NOMO-1 treated with DMSO at 0.1 percent for 48 hours (cell line): ENCODE results near the gene RGS7.

ENCODE experiments used
- DNase-seq: peaks from one replicate; lab custom pipeline; 2025; ENCODE audit not compliant: unreplicated experiment; lab: John Stamatoyannopoulos, UW

Gene RGS7

DNA sequence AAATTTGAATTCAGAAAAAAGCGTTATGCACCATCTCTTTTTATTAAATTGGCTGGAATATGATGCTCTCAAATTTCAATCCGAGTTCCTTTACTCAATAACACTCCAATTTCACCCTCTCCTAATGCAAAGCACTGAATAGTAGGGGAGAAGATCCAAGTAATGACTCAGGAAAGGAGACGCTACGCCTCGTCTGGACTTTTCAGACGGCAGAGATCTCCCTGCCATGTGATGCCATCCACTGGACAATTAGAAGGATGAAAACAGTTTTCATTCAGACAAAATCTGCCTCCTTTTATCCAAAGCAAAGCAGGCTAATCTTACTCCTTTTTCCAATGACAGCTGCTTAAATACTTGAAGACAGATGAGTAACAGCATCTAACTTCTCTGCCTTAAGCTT lies 502.6 kb downstream of the RGS7 start:
- no peak for DNase-seq

DNA sequence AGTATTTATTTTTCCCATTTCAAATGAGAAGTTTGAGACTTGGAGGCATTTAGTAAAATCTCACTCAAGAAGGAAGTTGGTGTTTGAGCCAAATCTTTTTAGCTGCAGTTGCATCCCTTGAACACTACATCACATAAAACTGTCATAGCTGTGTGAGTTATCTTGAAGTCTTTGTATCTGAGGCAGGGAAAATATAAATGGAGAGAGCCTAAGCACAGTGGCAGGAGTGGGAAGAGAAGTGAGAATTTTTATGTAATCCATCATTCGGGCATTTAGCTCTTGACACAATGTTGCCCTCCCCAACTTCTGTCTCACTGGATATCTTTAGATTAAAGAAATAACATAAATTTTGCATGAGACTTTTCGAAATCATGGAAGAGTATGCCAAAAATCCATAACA lies 509.7 kb downstream of the RGS7 start:
- DNase-seq, result no peak

DNA sequence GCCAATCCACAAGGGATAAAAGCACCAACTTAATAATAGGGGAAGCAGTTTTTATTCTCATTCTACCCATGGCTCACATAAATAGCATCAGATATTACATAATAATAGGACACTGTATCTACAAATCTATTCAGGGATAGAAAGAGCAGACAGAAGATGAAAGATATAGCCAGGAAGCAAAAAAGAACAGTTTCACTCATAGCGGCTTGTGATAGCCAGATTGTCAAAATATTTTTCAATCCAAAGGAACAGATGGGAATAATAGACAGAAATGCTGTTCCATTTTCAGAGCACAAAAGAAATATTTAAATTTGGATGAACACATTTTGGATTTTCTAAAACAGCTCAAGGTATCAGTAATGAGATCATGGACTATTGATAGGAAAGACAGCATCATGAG lies 512.5 kb downstream of the RGS7 start:
- no peak for DNase-seq

GRCh38 chr1:240843798-240844197 lies 513.2 kb downstream of the RGS7 start:
- DNase-seq, result no peak

- no peak for DNase-seq
These were observed 520.7 kb downstream of the RGS7 start for GRCh38 chr1:240836271-240836670.

DNA sequence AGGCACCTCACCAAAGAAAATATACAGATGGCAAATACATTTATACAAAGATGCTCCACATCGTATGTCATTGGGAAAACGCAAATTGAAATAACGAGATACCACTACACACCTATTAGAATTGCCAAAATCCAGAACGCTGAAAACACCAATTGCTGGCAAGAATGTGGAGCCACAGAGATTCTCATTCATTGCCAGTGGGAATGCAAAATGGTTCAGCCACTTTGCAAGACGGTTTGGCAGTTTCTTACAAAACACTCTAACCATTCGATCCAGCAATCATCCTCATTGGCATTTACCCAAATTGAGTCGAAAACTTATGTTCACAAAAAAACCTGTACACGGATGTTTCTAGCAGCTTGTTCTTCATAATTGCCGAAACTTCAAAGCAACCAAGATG lies 521.7 kb downstream of the RGS7 start:
- DNase-seq, result no peak

DNA sequence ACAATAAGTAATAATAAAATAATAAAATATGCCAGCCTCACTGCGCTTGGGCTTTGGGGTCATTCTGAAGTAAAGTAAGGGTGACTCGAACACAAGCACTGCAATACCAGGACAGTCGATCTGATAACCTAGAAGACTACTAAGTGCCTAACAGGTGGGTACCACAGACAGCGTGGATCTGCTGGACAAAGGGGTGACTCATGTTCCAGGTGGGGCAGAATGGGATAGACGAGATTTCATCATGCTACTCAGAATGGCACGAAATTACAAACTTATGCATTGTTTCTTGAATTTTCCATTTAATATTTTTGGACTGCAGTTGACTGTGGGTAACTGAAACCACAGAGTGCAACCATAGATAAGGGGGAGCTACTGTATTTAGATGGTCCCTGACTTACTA lies 523.9 kb downstream of the RGS7 start:
- no peak for DNase-seq

DNA sequence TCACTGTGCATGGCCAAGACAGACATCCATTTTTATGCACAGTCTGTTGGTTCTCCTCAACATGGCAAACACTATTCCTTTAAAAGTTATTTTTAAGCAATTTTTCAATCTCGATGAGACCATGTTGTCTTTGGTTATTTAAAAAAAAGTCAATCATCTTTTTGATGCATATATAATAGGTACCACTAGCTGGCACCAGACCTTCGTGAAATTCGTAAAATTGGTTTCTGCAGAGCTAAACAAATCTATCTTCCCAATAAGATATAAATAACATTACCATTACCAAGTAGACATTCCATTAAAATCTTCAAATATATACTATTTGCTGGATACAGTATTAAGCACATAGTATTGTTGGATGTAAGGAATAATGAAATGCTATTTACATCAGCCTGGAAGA lies 525.1 kb downstream of the RGS7 start:
- no peak for DNase-seq

GRCh38 chr1:240831191-240831631 lies 525.8 kb downstream of the RGS7 start:
- DNase-seq, result no peak

- no peak for DNase-seq
These were observed 527.5 kb downstream of the RGS7 start for GRCh38 chr1:240829487-240829886.

DNA sequence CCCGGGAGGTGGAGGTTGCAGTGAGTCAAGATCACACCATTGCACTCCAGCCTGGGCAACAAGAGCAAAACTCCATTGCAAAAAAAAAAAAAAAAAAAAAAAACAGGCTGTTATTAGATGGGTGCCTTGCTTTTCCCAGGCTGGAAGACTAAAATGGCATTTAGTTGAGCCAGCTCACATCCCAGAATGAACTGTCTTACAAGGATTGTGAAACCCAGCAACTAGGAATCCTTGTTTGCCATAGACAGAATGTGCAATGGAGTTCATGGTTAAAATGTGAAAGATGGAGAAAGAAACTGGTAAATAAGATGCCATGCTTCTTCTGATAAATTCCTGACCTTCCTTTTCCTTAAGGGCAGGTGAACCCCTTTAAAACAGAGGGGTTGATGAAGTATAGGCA lies 529.2 kb downstream of the RGS7 start:
- no peak for DNase-seq

DNA sequence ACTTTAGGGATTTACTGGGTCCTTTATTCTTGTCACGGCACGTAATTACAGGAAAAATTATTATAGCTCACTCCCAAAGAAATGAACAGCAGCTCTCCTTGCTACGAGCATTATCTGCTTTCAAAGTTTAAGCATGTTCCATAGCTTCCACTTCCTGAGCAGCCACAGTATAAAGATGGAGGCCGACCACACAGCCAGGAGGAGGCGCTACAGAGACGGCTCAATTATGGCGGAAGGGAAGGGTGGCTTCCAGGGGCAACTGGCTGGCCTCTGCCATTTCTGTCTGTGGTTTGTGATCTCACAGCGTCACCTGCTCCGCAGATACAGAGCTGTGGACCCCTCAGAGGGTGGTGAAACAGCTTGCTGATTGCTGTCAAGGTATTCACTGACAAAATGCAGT lies 532.8 kb downstream of the RGS7 start:
- DNase-seq, result no peak

DNA sequence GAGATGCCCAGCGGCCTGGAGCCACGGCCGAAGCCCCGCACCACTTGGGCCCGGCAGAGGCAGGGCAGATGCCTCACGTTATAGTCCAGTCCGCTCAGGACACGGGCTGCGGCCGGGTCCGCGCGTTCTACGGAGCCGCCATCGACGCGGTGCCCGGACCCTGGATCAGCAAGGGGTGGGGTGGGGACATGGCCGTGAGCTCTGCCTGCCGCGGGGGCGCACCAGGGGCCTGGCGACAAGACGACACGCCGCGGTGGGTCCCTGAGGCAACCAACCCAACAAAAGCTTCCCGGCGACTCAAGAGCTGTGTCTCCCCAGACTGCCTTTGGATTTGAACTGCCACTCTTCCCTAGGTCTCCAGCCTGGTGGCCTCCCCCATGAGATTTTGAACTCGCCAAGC lies 533.6 kb downstream of the RGS7 start:
- DNase-seq, result no peak

DNA sequence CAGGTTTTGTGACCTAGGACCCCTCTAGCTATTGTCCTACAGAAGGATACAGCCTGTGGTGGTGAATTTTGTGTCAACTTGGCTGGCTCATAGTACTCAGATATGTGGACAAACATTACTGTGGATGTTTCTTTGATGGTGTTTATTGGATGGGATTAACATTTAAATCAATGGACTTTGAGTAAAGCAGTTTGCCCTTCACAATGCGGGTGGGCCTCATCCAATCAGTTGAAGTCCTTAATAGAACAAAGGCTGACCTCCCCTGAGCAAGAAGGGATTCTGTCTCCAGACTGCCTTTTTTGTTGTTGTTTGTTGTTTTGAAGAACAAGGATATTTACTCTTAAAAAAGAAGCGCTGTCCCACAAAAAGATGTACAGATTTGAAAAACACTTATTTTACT lies 535.1 kb downstream of the RGS7 start:
- no peak for DNase-seq

DNA sequence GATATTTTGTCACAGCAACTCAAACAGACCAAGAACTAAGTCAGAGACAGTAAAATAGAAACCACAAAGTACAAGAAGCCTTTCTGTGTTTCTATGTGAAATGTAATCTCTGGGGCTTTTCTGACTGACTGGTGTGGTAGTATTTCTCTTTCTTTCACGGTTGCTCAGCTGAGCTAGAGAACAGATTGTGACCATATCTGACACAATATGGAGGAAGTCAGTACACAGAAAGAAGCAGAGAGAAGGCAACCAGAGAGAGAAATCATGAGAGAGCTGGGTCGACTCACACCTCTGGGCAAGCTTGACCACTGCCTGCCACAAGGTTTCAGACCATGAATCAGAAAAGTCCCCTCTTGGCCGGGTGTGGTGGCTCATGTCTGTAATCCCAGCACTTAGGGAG lies 536.2 kb downstream of the RGS7 start:
- no peak for DNase-seq

DNA sequence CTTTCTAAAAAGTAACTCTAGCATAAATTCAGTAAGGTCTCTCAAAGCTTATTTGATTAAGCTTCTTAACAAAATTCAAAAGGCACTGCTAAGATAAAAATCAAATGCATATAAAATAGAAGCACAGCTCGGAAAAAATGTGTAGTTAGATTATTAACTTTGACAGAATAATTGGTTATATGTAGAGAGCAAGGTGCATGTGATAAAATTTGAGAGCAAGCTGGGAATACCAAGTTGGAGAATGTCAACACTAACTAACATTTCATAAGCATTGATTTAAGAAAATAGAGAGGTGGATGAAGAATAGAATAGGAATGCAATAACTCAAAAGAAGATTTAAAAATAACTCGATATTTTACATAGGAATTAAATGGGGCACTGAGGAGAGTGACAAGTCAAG lies 540.5 kb downstream of the RGS7 start:
- no peak for DNase-seq

GRCh38 chr1:240813720-240814119 lies 543.3 kb downstream of the RGS7 start:
- DNase-seq, result no peak

DNA sequence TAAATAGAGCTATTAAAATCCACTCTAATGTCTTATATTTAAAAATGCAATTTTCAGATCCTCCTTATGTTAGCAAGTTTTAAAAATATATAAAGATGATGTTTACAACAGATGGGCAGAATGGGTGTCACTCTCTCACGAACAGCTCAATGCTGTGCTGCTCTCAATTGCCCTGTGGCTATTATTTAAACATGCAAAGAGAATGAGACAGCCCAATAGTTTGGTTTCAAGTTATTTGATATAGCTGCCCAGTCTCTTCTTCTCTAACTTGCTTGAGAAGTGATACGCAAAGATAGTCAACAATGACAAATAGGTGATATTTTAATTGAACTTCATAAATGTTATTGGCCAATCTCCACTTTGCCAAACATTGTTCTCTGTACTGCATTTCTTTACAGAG lies 545.7 kb downstream of the RGS7 start:
- DNase-seq, result no peak

DNA sequence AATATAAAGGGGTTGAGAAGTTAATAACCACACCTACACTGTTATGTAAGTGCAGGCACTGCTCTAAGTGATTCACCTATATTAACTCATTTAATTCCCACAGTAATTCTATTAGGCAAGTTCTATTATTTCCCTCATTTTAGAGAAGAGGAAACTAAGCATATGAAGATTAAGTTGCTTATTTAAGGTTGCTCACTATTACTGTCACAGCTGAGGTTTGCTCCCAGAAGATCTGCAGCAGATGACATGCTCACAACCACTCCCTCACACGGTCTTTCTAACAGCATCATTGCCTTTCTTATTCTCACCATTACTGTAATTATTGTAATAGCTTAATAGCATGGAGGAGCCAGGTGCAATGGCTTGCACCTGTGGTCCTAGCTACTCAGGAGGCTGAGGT lies 548.6 kb downstream of the RGS7 start:
- DNase-seq, result no peak

DNA sequence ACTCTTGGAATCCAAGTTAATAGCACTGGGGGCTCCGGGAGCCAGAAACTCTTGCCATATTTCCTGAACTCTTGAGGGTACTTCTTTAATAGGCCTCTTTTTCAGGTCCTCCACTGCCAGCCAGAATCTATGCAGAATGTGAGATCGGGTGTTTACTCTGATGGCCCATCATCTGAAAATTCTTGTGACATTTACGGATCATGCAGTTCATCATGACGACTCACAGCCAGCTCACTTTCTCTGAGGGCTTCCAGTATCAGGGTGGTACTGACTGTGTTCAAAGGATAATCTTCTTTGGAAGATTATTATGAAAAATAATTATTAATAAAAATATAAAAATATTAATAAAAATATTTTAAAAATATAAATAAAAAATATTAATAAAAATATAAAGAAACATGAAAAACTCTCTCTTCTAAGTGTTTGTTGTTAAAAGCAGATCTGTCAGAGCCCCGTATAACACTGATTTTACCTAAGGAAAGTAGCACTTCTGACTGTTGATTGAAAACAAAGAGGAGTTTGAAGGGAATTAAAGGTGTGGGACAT lies 550.7 kb downstream of the RGS7 start:
- no peak for DNase-seq

DNA sequence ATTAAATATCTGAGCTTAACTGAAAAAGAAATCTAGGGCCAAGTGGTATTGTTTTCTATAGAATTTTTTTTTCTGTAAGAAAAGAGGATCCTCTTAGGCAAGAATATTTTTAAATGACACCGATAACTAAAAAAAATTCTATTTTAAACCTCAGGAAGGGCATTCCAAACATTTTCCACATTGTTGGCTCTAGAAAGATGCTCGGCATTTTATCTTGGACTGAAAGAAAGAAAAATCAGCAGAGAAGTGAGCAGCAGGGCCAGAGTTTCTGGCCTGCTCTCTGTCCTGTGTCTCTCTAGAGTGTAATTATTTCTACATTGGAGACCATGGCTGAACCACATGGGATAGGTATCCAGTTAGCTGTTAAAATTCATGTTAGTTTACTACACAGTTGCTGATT lies 552.5 kb downstream of the RGS7 start:
- no peak for DNase-seq

DNA sequence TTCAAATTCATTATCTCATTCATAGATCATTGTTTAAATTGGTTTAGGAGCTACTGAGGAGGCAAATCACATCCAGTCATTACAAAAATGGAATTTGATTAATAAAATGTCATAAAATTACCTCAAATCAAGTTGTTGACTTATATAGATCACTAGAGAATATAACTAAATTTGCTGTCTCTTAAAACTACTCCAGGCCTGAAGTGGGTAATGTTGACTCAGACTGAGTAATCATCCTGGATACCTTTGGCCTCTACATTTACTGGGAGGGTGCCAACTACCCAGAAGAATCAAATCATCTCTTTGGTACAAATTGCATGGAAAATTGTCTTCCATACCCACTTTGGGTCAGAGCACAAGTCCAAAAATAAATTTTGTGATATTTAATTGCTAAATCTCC lies 553.9 kb downstream of the RGS7 start:
- DNase-seq, result no peak

DNA sequence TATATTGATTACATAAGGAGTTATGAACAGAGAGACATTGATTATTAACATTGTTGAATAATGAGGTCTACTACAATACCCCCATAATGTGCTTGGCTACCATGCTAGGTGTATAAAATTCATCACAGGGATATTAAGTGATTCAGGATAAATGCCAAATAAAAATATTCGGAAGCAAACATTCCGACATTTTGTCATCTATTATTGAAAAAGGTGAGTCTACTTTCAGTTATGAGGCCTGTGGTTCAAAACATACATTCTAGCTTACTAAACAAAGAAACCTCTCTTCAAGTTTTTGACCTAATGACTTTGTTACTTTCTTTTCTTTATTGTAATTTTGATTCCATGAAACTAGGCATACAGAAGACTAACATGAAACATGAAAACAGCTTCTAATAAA lies 554.7 kb downstream of the RGS7 start:
- DNase-seq, result no peak

GRCh38 chr1:240801442-240801841 lies 555.6 kb downstream of the RGS7 start:
- no peak for DNase-seq
